ENCODE measurements around the gene CTNNBL1. TPM values are rescaled to one million over a fixed set of nuclear protein-coding genes. Genes with fewer than 3 reads are reported as not detected.
"Not testable (repeated sequence)": the region's sequence is repeated elsewhere in the genome, so short reads cannot be mapped to it uniquely, and the experiment has no call there.

CTNNBL1 gene
- total RNA-seq, 1 donor from 2014 or later, result 30.4 TPM

GRCh38 chr20:37706298-37706697, 12.5 kb downstream of the CTNNBL1 start:
- DNase-seq (ENCODE audit: low read depth), result no peak

- no peak for DNase-seq (ENCODE audit: low read depth)
Observed at GRCh38 chr20:37711001-37711400, 17.2 kb downstream of the CTNNBL1 start.

GRCh38 chr20:37711994-37712964, 18.4 kb downstream of the CTNNBL1 start:
- no peak for DNase-seq (ENCODE audit: low read depth)

GRCh38 chr20:37713396-37713795, 19.6 kb downstream of the CTNNBL1 start:
- no peak for DNase-seq (ENCODE audit: low read depth)

GRCh38 chr20:37714978-37715672, 21.3 kb downstream of the CTNNBL1 start:
- DNase-seq (ENCODE audit: low read depth), result peak; percentile 9

- DNase-seq (ENCODE audit: low read depth), result no peak
Observed at GRCh38 chr20:37721751-37722150, 27.9 kb downstream of the CTNNBL1 start.

GRCh38 chr20:37722312-37722711, 28.5 kb downstream of the CTNNBL1 start:
- DNase-seq (ENCODE audit: low read depth), result not testable (repeated sequence)

GRCh38 chr20:37723668-37724067, 29.8 kb downstream of the CTNNBL1 start:
- DNase-seq (ENCODE audit: low read depth), result no peak

GRCh38 chr20:37725165-37725564, 31.3 kb downstream of the CTNNBL1 start:
- no peak for DNase-seq (ENCODE audit: low read depth)

GRCh38 chr20:37725855-37726254, 32.0 kb downstream of the CTNNBL1 start:
- DNase-seq (ENCODE audit: low read depth), result no peak

- DNase-seq (ENCODE audit: low read depth), result peak; percentile 16
Observed at GRCh38 chr20:37726321-37726720, 32.5 kb downstream of the CTNNBL1 start.

- DNase-seq (ENCODE audit: low read depth), result peak; percentile 18
Observed at GRCh38 chr20:37726971-37727956, 33.4 kb downstream of the CTNNBL1 start.

- no peak for DNase-seq (ENCODE audit: low read depth)
Observed at GRCh38 chr20:37727957-37728634, 34.3 kb downstream of the CTNNBL1 start.

- no peak for DNase-seq (ENCODE audit: low read depth)
Observed at GRCh38 chr20:37728635-37728983, 34.8 kb downstream of the CTNNBL1 start.

- DNase-seq (ENCODE audit: low read depth), result no peak
Observed at GRCh38 chr20:37729452-37729851, 35.6 kb downstream of the CTNNBL1 start.

GRCh38 chr20:37729909-37730308, 36.1 kb downstream of the CTNNBL1 start:
- DNase-seq (ENCODE audit: low read depth), result no peak

- no peak for DNase-seq (ENCODE audit: low read depth)
Observed at GRCh38 chr20:37733416-37733815, 39.6 kb downstream of the CTNNBL1 start.

- DNase-seq (ENCODE audit: low read depth), result peak; percentile 64
Observed at GRCh38 chr20:37734228-37734985, 40.6 kb downstream of the CTNNBL1 start.

GRCh38 chr20:37735541-37735940, 41.7 kb downstream of the CTNNBL1 start:
- DNase-seq (ENCODE audit: low read depth), result no peak

- DNase-seq (ENCODE audit: low read depth), result no peak
Observed at GRCh38 chr20:37736132-37736531, 42.3 kb downstream of the CTNNBL1 start.
